ENCODE results near the gene PLXNA2.

Gene PLXNA2

DNA sequence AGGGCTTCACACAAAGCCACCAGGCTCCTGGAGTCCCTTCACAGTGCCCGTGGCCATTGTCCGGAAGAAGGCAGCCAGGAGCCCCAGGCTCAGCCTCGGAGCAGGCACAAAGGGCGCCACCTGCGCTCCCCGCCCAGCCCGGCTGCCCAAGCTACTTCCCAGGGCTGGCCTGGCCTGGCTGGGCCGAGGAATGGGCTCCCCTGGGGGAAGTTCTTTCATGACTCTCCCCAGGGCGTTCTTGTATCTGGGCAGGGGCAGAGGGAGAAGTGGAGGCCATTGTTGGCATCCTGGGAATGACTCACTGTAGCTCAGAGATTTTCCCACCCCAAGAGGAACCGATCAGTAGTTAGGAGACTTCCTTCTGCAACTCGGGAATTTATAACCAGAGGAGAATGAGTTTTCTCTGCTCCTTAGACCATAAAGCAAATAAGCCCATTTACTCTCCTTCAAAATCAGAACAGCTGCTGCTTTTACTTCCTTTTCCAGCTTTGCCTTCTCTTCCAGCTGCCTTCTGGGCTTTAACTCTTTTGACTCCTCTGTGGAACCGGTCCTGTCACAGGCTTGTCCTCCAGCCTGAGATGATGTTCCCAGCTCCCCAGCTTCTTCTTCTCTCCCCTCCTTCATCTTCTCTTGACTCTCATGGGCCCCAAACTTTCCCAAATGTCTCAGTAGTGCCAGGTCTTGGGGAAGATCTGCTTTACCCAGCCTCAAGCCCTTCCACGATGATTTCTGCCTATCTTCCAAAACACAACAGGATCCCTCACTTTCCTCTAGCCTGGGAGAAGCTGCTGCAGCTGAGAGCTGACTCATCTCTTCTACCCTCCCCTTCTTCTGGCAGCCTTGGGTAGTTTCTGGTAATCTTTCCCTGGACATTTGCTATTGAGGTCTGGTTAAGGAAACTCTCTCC, 214.6 kb downstream of the PLXNA2 start:
- no peak overlapping the region for H3K27ac ChIP-seq
- ChIA-PET CTCF (interaction anchor here (1.0 kb wide), 1 partner anchor 8 kb away, joined by 3 read pairs; no protein-coding TSS in a partner anchor), POLR2A (ENCODE audit: low non-redundant PET) (no interaction called here)
- no peak for DNase-seq (ENCODE audit: low spot score)
- TF ChIP-seq, protein P1, sequence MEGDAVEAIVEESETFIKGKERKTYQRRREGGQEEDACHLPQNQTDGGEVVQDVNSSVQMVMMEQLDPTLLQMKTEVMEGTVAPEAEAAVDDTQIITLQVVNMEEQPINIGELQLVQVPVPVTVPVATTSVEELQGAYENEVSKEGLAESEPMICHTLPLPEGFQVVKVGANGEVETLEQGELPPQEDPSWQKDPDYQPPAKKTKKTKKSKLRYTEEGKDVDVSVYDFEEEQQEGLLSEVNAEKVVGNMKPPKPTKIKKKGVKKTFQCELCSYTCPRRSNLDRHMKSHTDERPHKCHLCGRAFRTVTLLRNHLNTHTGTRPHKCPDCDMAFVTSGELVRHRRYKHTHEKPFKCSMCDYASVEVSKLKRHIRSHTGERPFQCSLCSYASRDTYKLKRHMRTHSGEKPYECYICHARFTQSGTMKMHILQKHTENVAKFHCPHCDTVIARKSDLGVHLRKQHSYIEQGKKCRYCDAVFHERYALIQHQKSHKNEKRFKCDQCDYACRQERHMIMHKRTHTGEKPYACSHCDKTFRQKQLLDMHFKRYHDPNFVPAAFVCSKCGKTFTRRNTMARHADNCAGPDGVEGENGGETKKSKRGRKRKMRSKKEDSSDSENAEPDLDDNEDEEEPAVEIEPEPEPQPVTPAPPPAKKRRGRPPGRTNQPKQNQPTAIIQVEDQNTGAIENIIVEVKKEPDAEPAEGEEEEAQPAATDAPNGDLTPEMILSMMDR (conservative IDR thresholded peaks at IDR 0.05; ENCODE audit: low read depth), result no peak

DNA sequence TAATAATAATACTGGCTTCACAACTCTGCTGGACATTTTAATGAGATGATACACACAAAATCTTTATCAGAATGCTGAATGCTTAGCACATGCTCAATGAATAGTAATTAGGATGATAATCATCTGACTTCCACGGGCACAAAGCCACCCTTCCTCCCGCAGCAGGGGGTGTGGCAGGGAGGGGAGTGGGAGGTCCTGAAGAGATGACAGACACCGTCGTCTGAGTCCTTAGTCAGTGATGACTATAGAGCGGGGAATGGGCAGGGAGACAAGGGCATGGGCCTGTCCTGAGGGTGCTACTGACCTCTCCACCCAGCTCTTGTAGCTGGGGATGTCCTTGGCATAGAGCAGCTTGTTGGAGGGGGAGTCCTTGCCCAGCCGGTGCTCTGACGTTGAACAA, 215.7 kb downstream of the PLXNA2 start:
- ChIA-PET POLR2A (ENCODE audit: low non-redundant PET) (no interaction called here), CTCF (no interaction called here)
- DNase-seq (ENCODE audit: low spot score), result no peak
- no peak overlapping the region for H3K27ac ChIP-seq
- TF ChIP-seq, protein P1 (conservative IDR thresholded peaks at IDR 0.05; ENCODE audit: low read depth), result no peak

DNA sequence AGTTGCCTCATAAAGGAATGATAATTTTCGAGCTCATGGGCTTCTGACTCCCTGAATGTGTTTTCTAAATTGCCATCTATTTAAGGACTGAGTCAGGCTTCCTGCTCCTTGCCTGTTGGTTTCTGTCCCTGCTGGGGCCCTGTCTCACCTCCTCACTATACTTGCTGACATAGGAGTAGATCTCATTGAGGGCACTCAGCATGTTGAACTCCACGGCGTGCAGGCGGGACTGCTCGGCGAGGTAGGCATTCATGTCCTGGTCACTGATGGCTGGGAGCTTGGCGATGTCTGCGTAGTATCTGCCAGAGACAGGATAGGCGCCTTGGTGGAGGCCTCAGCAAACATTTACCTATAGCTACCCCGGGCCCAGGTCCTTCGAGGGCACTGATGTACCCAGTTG, 216.3 kb downstream of the PLXNA2 start:
- ChIA-PET CTCF (interaction anchor here (0.6 to 1.1 kb wide), 2 partner anchors 108 to 215 kb away, joined by 3 to 4 read pairs; no protein-coding TSS in a partner anchor), POLR2A (ENCODE audit: low non-redundant PET) (no interaction called here)
- no peak overlapping the region for H3K27ac ChIP-seq
- TF ChIP-seq, protein P1 (conservative IDR thresholded peaks at IDR 0.05; ENCODE audit: low read depth), result no peak
- DNase-seq (ENCODE audit: low spot score), result no peak

DNA sequence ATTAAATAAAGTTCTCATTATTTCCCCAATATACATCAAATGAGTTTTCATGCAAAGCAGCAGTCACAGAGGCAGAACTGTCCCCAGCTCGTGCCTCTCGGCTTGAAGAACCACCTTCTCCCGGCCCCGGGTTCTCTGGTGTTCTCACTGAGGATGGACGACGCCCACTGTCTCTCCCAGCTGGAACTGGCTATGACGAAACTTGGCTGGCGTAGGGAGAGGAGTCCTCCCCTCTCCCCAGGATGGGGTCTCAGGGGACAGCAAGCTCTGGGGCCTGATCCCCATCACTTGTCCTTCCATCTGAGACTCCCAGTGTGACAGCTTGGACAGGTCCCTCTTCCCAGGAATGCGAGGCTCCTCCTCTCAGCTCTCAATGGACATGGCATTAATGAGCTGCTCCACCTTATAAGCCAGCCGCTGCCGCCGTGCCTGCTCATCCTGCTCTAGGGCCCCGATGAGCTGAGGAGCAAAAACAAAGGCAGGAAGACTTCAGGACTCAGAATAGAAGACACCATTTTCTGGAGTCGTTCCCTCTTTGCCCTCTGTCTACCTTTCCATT, 217.2 kb downstream of the PLXNA2 start:
- DNase-seq (ENCODE audit: low spot score), result no peak
- H3K27ac ChIP-seq, result no peak overlapping the region
- TF ChIP-seq, protein P1 (conservative IDR thresholded peaks at IDR 0.05; ENCODE audit: low read depth), result no peak
- POLR2A ChIA-PET (ENCODE audit: low non-redundant PET), result no interaction called here
- CTCF ChIA-PET, result interaction anchor here (0.6 to 1.1 kb wide), 2 partner anchors 31 to 216 kb away, joined by 3 to 4 read pairs; no protein-coding TSS in a partner anchor

DNA sequence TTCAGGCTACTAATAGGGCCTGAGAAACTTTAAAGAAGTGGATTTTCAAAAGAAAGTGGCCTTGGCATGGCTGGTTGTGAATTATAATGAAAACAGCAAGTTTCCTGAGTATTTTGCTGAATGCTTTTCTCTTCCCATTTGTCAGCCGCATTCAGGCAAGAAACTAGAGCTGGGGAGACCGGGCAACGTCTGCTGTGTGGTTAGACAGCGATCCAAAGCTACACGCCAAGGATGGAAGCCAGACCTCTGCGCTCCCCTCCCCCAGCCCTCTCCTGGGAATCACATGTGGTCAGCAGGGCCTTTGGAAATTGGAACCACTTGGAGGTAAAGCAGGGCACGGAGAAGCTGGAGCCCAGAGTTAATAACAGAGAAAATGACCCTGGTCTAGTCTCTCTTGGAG, 219.2 kb downstream of the PLXNA2 start:
- ChIA-PET POLR2A (ENCODE audit: low non-redundant PET) (no interaction called here), CTCF (interaction anchor here (0.6 to 1.2 kb wide), 3 partner anchors 23 to 220 kb away, joined by 3 to 5 read pairs (median 5); no protein-coding TSS in a partner anchor)
- TF ChIP-seq, protein P1 (conservative IDR thresholded peaks at IDR 0.05; ENCODE audit: low read depth), result no peak
- no peak for DNase-seq (ENCODE audit: low spot score)
- H3K27ac ChIP-seq, result no peak overlapping the region

DNA sequence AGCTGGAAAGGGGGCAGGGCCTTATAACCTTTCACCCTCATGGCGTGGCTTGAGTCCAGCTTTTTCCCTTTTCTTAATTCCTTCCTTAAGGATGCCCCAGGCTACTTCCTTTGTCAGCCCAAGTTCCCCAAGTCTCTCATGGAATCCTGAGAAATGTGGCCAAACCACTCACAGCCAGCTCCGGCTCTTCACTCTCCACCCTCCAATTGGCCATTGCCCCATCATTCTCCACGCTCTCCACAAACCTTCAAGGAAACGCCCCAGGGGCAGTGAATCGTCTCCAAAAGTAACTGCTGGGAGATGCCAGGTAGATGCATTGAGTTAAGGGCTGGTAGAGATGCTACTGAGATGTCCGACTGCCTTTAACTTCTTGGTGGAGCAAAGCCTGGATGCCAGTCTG, 219.8 kb downstream of the PLXNA2 start:
- ChIA-PET CTCF (interaction anchor here (0.5 to 1.2 kb wide), 4 partner anchors 61 to 1306 kb away, joined by 3 to 5 read pairs (median 4); no protein-coding TSS in a partner anchor), POLR2A (ENCODE audit: low non-redundant PET) (no interaction called here)
- DNase-seq (ENCODE audit: low spot score), result no peak
- TF ChIP-seq, protein P1 (conservative IDR thresholded peaks at IDR 0.05; ENCODE audit: low read depth), result no peak
- H3K27ac ChIP-seq, result no peak overlapping the region

Data from RWPE1 (cell line).